IMR-90 (cell line): ENCODE measurements around the gene LGI4. TPM values are rescaled to one million over a fixed set of nuclear protein-coding genes. Genes with fewer than 3 reads are reported as not detected.
A peak's percentile ranks its signal among the peaks of the same experiment; 100 is the strongest.

Source experiments
- ATAC-seq: fragments of 200-7000 bp; cut with Tn5 transposase; 2 replicates; pipeline ENCODE4 v1.9.1; 2020; ENCODE audit warnings: low read depth, mild to moderate bottlenecking, moderate library complexity
- BruUV-seq: library from RNA; stranded (reverse); fragments of 400-500 nt; replicated peaks from 2 replicates; lab custom pipeline; 2021; lab: Mats Ljungman, UMichigan
- CTCF ChIA-PET: fragments of 300-600 bp; formaldehyde crosslinking; extraction: SDS; loops from one replicate; lab custom pipeline; 2021; ENCODE audit warnings: antibody characterized with exemption; lab: Yijun Ruan, JAX
- POLR2A ChIA-PET: fragments of 300-600 bp; sonication (Branson Sonifier 250); formaldehyde crosslinking; loops from one replicate; lab custom pipeline; 2022; ENCODE audit warnings: antibody characterized with exemption; ENCODE audit not compliant: unreplicated experiment; lab: Charles Lee
- DNase-seq: peaks from one replicate; pipeline ENCODE4 v3.0.0; 2013
- H2AFZ ChIP-seq: replicated peaks from 2 replicates; pipeline ENCODE3; 2013; ENCODE audit warnings: low read length, mild to moderate bottlenecking; ENCODE audit not compliant: poor library complexity
- H2AK5ac ChIP-seq: 2 replicates; pipeline ENCODE4 v1.6.1; 2013; ENCODE audit warnings: low read depth, low read length, inconsistent platforms
- H2AK9ac ChIP-seq: replicated peaks from 2 replicates; pipeline ENCODE3; 2013; ENCODE audit warnings: mild to moderate bottlenecking, low read depth, low read length, moderate library complexity; ENCODE audit not compliant: poor library complexity
- H2BK120ac ChIP-seq: 2 replicates; pipeline ENCODE4 v1.6.1; 2013; ENCODE audit warnings: low read depth, low read length, inconsistent platforms
- H2BK15ac ChIP-seq: 3 replicates; pipeline ENCODE4 v1.6.1; 2013; ENCODE audit warnings: low read depth, low read length, inconsistent platforms
- H2BK20ac ChIP-seq: 2 replicates; pipeline ENCODE4 v1.6.1; 2013; ENCODE audit warnings: low read depth, mild to moderate bottlenecking, inconsistent platforms, low read length, moderate library complexity
- H2BK5ac ChIP-seq: 2 replicates; pipeline ENCODE4 v1.6.1; 2013; ENCODE audit warnings: mild to moderate bottlenecking, low read depth, low read length, inconsistent platforms; ENCODE audit not compliant: poor library complexity, severe bottlenecking
- H3K14ac ChIP-seq: replicated peaks from 2 replicates; pipeline ENCODE4 v1.6.1; 2013; ENCODE audit warnings: low read depth, low read length, inconsistent platforms
- H3K18ac ChIP-seq: 2 replicates; pipeline ENCODE4 v1.6.1; 2013; ENCODE audit warnings: low read depth, low read length, control low read depth
- H3K23ac ChIP-seq: 2 replicates; pipeline ENCODE4 v1.6.1; 2013; ENCODE audit warnings: low read depth, low read length, inconsistent platforms
- H3K27ac ChIP-seq: 2 replicates; pipeline ENCODE4 v1.5.1; 2013; ENCODE audit warnings: mild to moderate bottlenecking, control low read depth, low read length; ENCODE audit not compliant: insufficient read depth
- H3K27me3 ChIP-seq: 2 replicates; pipeline ENCODE4 v1.6.1; 2013; ENCODE audit warnings: low read length; ENCODE audit not compliant: control insufficient read depth, insufficient read depth
- H3K36me3 ChIP-seq: 2 replicates; pipeline ENCODE4 v1.6.1; 2013; ENCODE audit warnings: low read length, mixed read lengths; ENCODE audit not compliant: control insufficient read depth, insufficient read depth
- H3K4ac ChIP-seq: 2 replicates; pipeline ENCODE4 v1.6.1; 2013; ENCODE audit warnings: low read depth, low read length, inconsistent platforms
- H3K4me1 ChIP-seq: 2 replicates; pipeline ENCODE4 v1.6.1; 2013; ENCODE audit warnings: low read length, mixed read lengths; ENCODE audit not compliant: control insufficient read depth, insufficient read depth
- H3K4me2 ChIP-seq: 2 replicates; pipeline ENCODE4 v1.6.1; 2013; ENCODE audit warnings: low read depth, mild to moderate bottlenecking, control low read depth, low read length, moderate library complexity
- H3K4me3 ChIP-seq: 2 replicates; pipeline ENCODE4 v1.5.1; 2013; ENCODE audit warnings: low read depth, mild to moderate bottlenecking, control low read depth, low read length, moderate library complexity; ENCODE audit not compliant: insufficient read depth
- H3K56ac ChIP-seq: 2 replicates; pipeline ENCODE4 v1.6.1; 2013; ENCODE audit warnings: low read length, inconsistent platforms; ENCODE audit not compliant: insufficient read depth; ENCODE audit errors: extremely low read depth
- H3K79me1 ChIP-seq, 2 experiments: 2 replicates each; pipeline ENCODE4 v1.6.1; 2013; ENCODE audit warnings: low read length in 2 of 2, inconsistent platforms in 1 of 2, low read depth in 1 of 2
- H3K9ac ChIP-seq: 2 replicates; pipeline ENCODE4 v1.6.1; 2013; ENCODE audit warnings: low read depth, low read length, control low read depth
- H3K9me1 ChIP-seq: 2 replicates; pipeline ENCODE4 v1.6.1; 2013; ENCODE audit warnings: low read length, inconsistent platforms; ENCODE audit not compliant: insufficient read depth
- H3K9me3 ChIP-seq: 2 replicates; pipeline ENCODE4 v1.6.1; 2013; ENCODE audit warnings: low read length; ENCODE audit not compliant: control insufficient read depth, insufficient read depth
- H4K20me1 ChIP-seq: 2 replicates; pipeline ENCODE4 v1.6.1; 2013; ENCODE audit warnings: low read length, inconsistent platforms; ENCODE audit not compliant: insufficient read depth
- H4K5ac ChIP-seq: 2 replicates; pipeline ENCODE4 v1.6.1; 2013; ENCODE audit warnings: mild to moderate bottlenecking, low read depth, low read length, control low read depth
- H4K8ac ChIP-seq, 2 experiments: 2 replicates each; pipeline ENCODE4 v1.6.1; 2013; ENCODE audit warnings: low read depth in 2 of 2, low read length in 2 of 2, control low read depth in 1 of 2, inconsistent platforms in 1 of 2
- H4K91ac ChIP-seq: 2 replicates; pipeline ENCODE4 v1.6.1; 2013; ENCODE audit warnings: low read depth, low read length, inconsistent platforms; ENCODE audit not compliant: insufficient read depth
- CEBPB ChIP-seq: IDR thresholded peaks from 2 replicates; pipeline ENCODE4 v1.6.1; 2012; ENCODE audit warnings: low read depth, low read length, improper control_type of control experiment
- CTCF ChIP-seq: conservative IDR thresholded peaks from 2 replicates; pipeline ENCODE4 v1.5.1; 2012; ENCODE audit warnings: mild to moderate bottlenecking, low read depth, low read length, improper control_type of control experiment
- ELK1 ChIP-seq: fragments of 150-350 bp; IDR thresholded peaks from 2 replicates; pipeline ENCODE4 v1.6.1; 2016; ENCODE audit warnings: low read depth, mild to moderate bottlenecking, low read length, moderate library complexity, borderline replicate concordance
- FOS ChIP-seq: fragments of 150-350 bp; IDR thresholded peaks from 2 replicates; pipeline ENCODE4 v1.6.1; 2016; ENCODE audit warnings: low read depth, low read length
- MAFK ChIP-seq: IDR thresholded peaks from 2 replicates; pipeline ENCODE4 v1.6.1; 2012; ENCODE audit warnings: low read depth, low read length, improper control_type of control experiment
- MAZ ChIP-seq: IDR thresholded peaks from 2 replicates; pipeline ENCODE4 v1.6.1; 2012; ENCODE audit warnings: low read depth, mild to moderate bottlenecking, low read length, improper control_type of control experiment, moderate library complexity, borderline replicate concordance
- NFE2L2 ChIP-seq: fragments of 150-350 bp; IDR thresholded peaks from 2 replicates; pipeline ENCODE4 v1.6.1; 2016; ENCODE audit warnings: low read depth, mild to moderate bottlenecking, low read length
- POLR2A ChIP-seq: IDR thresholded peaks from 2 replicates; pipeline ENCODE4 v1.6.1; 2012; ENCODE audit warnings: mild to moderate bottlenecking, low read depth, low read length
- RAD21 ChIP-seq: IDR thresholded peaks from 2 replicates; pipeline ENCODE4 v1.6.1; 2012; ENCODE audit warnings: low read length, improper control_type of control experiment
- RCOR1 ChIP-seq: IDR thresholded peaks from 2 replicates; pipeline ENCODE4 v1.6.1; 2012; ENCODE audit warnings: mild to moderate bottlenecking, low read length, improper control_type of control experiment; ENCODE audit not compliant: insufficient replicate concordance
- RFX5 ChIP-seq: IDR thresholded peaks from 2 replicates; pipeline ENCODE4 v1.8.0; 2012; ENCODE audit warnings: low read depth, mild to moderate bottlenecking, low read length, moderate library complexity
- SMC3 ChIP-seq: fragments of 150-350 bp; IDR thresholded peaks from 2 replicates; pipeline ENCODE4 v1.6.1; 2016; ENCODE audit warnings: low read depth, mild to moderate bottlenecking, antibody characterized with exemption, low read length, moderate library complexity
- USF2 ChIP-seq: fragments of 150-350 bp; IDR thresholded peaks from 2 replicates; pipeline ENCODE4 v1.6.1; 2017; ENCODE audit warnings: mild to moderate bottlenecking, antibody characterized with exemption, low read length, low read depth
- WGBS, 2 experiments: methylation state at CpG; one replicate each; pipeline versions ENCODE4 v1.1.5 to v1.1.7; 2013; ENCODE audit warnings: missing lambda C conversion rate in 2 of 2; ENCODE audit not compliant: insufficient read length in 1 of 2; ENCODE audit errors: extremely low coverage in 2 of 2; 5-methylcytosine and 5-hydroxymethylcytosine counted together
- dilution Hi-C: fragments of 300-500 bp; cut with HindIII; formaldehyde crosslinking; loops from one replicate; pipeline ENCODE4 v1.14.3; 2018; ENCODE audit warnings: low sequenced_read_pairs; ENCODE audit not compliant: unreplicated experiment
- in situ Hi-C: fragments of 300-500 bp; cut with MboI; formaldehyde crosslinking; loops from 3 replicates; pipeline ENCODE4 v1.14.3; 2019; ENCODE audit warnings: low sequenced_read_pairs, inconsistent platforms, mixed read lengths
- intact Hi-C: fragments of 100-400 bp; cut with micrococcal nuclease; formaldehyde crosslinking; loops from 2 replicates; pipeline ENCODE4 v1.10.0; 2022
- polyA plus RNA-seq, 3 experiments: library from polyadenylated mRNA; depleted of rRNA; stranded (reverse); fragments of >200 nt; gene quantifications; 2 replicates each; pipeline ENCODE4 v1.2.3, GENCODE V29; 2012; ENCODE audit warnings: low replicate concordance in 1 of 3
- total RNA-seq: library from RNA; depleted of rRNA; stranded (reverse); fragments of >200 nt; gene quantifications from 2 replicates; pipeline ENCODE4 v1.2.3, GENCODE V29; 2012

The LGI4 gene
- total and polyA plus RNA-seq, 2 of the 4 experiments (the other 2 are of a cell fraction): 0.10 TPM; not detected in 1

GRCh38 chr19:35133826-35134225 lies 1.0 kb downstream of the LGI4 start:
- no peak overlapping the region for H4K5ac ChIP-seq
- H3K36me3 ChIP-seq: no peaks in the 10 kb centered on the region
- H3K9ac ChIP-seq: no peak overlapping the region
- BruUV-seq: no TSS peak
- no peak overlapping the region for H2AK5ac ChIP-seq
- dilution Hi-C loops: no loop called here
- DNase-seq (no peak), ATAC-seq (no peak)
- H3K27me3 ChIP-seq: peaks cover 15% of the 10 kb centered on the region; the same call in 1 of the 2 replicates
- no peak overlapping the region for H3K4me2 ChIP-seq
- no peak overlapping the region for H2BK20ac ChIP-seq
- no peak overlapping the region for H2BK15ac ChIP-seq
- no peak overlapping the region for H3K14ac ChIP-seq
- H3K4ac ChIP-seq: no peak overlapping the region
- intact Hi-C loops: loop anchor here (2.0 kb wide), 1 partner anchor 89 kb away; no protein-coding TSS in a partner anchor
- no peak for TF ChIP-seq SMC3
- no peak for TF ChIP-seq ELK1
- no peak for TF ChIP-seq FOS
- TF ChIP-seq CEBPB: no peak
- TF ChIP-seq USF2: no peak
- no peak for TF ChIP-seq POLR2A
- TF ChIP-seq MAZ: no peak
- no peak for TF ChIP-seq MAFK
- TF ChIP-seq RFX5: no peak
- no peak for TF ChIP-seq CTCF
- TF ChIP-seq RCOR1: no peak
- TF ChIP-seq RAD21: no peak
- no peak for TF ChIP-seq NFE2L2
- ChIA-PET CTCF (interaction anchor here (3.2 kb wide), 1 partner anchor 67 kb away, joined by 18 read pairs; no protein-coding TSS in a partner anchor), POLR2A (no interaction called here)
- H3K18ac ChIP-seq: no peak overlapping the region
- no peak overlapping the region for H3K4me3 ChIP-seq
- no peak overlapping the region for H3K27ac ChIP-seq
- no peaks in the 10 kb centered on the region for H3K79me1 ChIP-seq
- H4K20me1 ChIP-seq: peaks cover 3% of the 10 kb centered on the region; the same call in 1 of the 2 replicates
- WGBS, 2 experiments: 86% methylated on average over 2 of the region's 11 CpGs; no CpG with 5 or more reads in 1 of the 2 experiments
- peaks cover 5% of the 10 kb centered on the region for H3K4me1 ChIP-seq
- H3K56ac ChIP-seq: no peak overlapping the region
- H3K23ac ChIP-seq: no peak overlapping the region
- no peaks in the 10 kb centered on the region for H3K9me1 ChIP-seq
- peak overlapping the region; percentile 28 for H2AK9ac ChIP-seq
- H2AFZ ChIP-seq: peak overlapping the region; percentile 58
- no peaks in the 10 kb centered on the region for H3K9me3 ChIP-seq
- H4K8ac ChIP-seq: no peak overlapping the region
- no peak overlapping the region for H4K91ac ChIP-seq
- in situ Hi-C loops: no loop called here
- no peak overlapping the region for H2BK120ac ChIP-seq
- H2BK5ac ChIP-seq: no peak overlapping the region
